ENCODE measurements around the gene SLC35F3.
A peak's percentile ranks its signal among the peaks of the same experiment; 100 is the strongest.
"Not testable (repeated sequence)": the region's sequence is repeated elsewhere in the genome, so short reads cannot be mapped to it uniquely, and the experiment has no call there.

Gene SLC35F3

GRCh38 chr1:234176000-234176399 lies 271.5 kb downstream of the SLC35F3 start:
- TF ChIP-seq, protein P1, sequence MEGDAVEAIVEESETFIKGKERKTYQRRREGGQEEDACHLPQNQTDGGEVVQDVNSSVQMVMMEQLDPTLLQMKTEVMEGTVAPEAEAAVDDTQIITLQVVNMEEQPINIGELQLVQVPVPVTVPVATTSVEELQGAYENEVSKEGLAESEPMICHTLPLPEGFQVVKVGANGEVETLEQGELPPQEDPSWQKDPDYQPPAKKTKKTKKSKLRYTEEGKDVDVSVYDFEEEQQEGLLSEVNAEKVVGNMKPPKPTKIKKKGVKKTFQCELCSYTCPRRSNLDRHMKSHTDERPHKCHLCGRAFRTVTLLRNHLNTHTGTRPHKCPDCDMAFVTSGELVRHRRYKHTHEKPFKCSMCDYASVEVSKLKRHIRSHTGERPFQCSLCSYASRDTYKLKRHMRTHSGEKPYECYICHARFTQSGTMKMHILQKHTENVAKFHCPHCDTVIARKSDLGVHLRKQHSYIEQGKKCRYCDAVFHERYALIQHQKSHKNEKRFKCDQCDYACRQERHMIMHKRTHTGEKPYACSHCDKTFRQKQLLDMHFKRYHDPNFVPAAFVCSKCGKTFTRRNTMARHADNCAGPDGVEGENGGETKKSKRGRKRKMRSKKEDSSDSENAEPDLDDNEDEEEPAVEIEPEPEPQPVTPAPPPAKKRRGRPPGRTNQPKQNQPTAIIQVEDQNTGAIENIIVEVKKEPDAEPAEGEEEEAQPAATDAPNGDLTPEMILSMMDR (IDR thresholded peaks at IDR 0.05; ENCODE audit: insufficient read depth, missing control alignments): no peak
- FAIRE-seq (no peak), DNase-seq (ENCODE audit: insufficient read length, low spot score) (no peak)

DNA sequence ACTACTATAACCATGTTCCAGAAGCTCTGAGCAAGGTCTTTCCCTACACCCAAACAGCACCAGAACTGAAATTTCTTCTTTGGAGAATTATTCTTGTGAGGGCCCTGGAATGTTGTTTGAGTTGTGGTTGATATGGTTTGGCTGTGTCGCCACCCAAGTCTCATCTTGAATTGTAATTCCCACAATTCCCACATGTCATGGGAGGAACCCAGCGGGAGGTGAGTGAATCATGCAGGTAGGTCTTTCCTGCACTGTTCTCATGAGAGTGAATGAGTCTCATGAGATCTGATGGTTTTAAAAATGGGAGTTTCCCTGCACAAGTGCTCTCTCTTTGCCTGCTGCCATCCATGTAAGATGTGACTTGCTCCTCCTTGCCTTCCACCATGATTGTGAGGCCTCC lies 272.4 kb downstream of the SLC35F3 start:
- not testable (repeated sequence) for DNase-seq (ENCODE audit: insufficient read length, low spot score); FAIRE-seq

GRCh38 chr1:234185438-234185837 lies 281.0 kb downstream of the SLC35F3 start:
- no peak for FAIRE-seq
- DNase-seq (ENCODE audit: insufficient read length, low spot score): no peak
- TF ChIP-seq, protein P1 (IDR thresholded peaks at IDR 0.05; ENCODE audit: insufficient read depth, missing control alignments): no peak

- FAIRE-seq (no peak), DNase-seq (ENCODE audit: insufficient read length, low spot score) (no peak)
These were observed 281.7 kb downstream of the SLC35F3 start for GRCh38 chr1:234186037-234186688.

GRCh38 chr1:234188454-234188792 lies 283.9 kb downstream of the SLC35F3 start:
- TF ChIP-seq, protein P1 (IDR thresholded peaks at IDR 0.05; ENCODE audit: insufficient read depth, missing control alignments): peak; percentile 2
- FAIRE-seq (no peak), DNase-seq (ENCODE audit: insufficient read length, low spot score) (no peak)

More at GRCh38 chr1:234186037-234186688, 281.7 kb downstream of the SLC35F3 start:
- TF ChIP-seq, protein P1 (IDR thresholded peaks at IDR 0.05; ENCODE audit: insufficient read depth, missing control alignments): no peak

DNA sequence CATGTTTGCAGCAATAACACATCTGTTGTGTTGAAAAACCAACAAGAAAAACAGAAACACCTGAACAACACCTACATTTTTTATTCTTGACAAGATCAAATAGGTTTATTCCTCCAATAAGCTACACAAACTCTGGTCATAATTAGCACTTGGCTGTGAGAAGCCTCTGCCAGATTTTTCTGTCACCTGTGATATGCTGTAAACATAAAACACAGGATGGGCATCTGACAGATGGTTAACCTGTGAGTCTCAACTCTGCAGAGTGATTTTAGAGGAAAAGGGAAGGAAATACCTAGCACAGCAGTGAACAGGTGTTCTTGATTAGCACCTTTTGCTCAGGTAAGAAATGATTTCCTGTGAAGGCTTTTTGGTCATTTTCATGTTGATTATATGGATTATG lies 293.4 kb downstream of the SLC35F3 start:
- FAIRE-seq (no peak), DNase-seq (ENCODE audit: insufficient read length, low spot score) (no peak)
- TF ChIP-seq, protein P1 (IDR thresholded peaks at IDR 0.05; ENCODE audit: insufficient read depth, missing control alignments): no peak

GRCh38 chr1:234199476-234200127 lies 295.1 kb downstream of the SLC35F3 start:
- FAIRE-seq (peak; percentile 35), DNase-seq (ENCODE audit: insufficient read length, low spot score) (no peak)
- TF ChIP-seq, protein P1 (IDR thresholded peaks at IDR 0.05; ENCODE audit: insufficient read depth, missing control alignments): no peak

All from D721Med (cell line).